H1 (cell line): ENCODE results near the gene DDX51. TPM values are rescaled to one million over a fixed set of nuclear protein-coding genes. Genes with fewer than 3 reads are reported as not detected.

ENCODE experiments used
- CTCF ChIA-PET: fragments of 300-600 bp; sonication (Branson Sonifier 250); formaldehyde crosslinking; loops from one replicate; lab custom pipeline; 2021; ENCODE audit not compliant: partially characterized antibody; lab: Charles Lee
- POLR2A ChIA-PET: fragments of 300-600 bp; sonication (Branson Sonifier 250); formaldehyde crosslinking; loops from one replicate; lab custom pipeline; 2021; ENCODE audit warnings: inconsistent platforms; ENCODE audit not compliant: partially characterized antibody; lab: Charles Lee
- DNase-seq, 2 experiments: peaks; one replicate each; pipeline versions ENCODE4 v3.0.0 to v3.0.0-alpha.2; 2010 to 2022; ENCODE audit warnings: low spot score in 2 of 2, low read depth in 1 of 2, mixed read lengths in 1 of 2
- FAIRE-seq: peaks from 2 replicates; lab custom pipeline; 2011; peaks lifted over from hg19 to GRCh38; lab: Jason Lieb, UNC
- H2AFZ ChIP-seq: 2 replicates; pipeline ENCODE4 v1.8.1; 2012; ENCODE audit warnings: low read length, inconsistent platforms
- H2AK5ac ChIP-seq: 2 replicates; pipeline ENCODE4 v1.6.1; 2013; ENCODE audit warnings: low read depth, low read length
- H2BK120ac ChIP-seq: replicated peaks from 2 replicates; pipeline ENCODE3; 2013; ENCODE audit warnings: low read depth, low read length, inconsistent platforms
- H2BK12ac ChIP-seq: 2 replicates; pipeline ENCODE4 v1.6.1; 2013; ENCODE audit warnings: low read depth, low read length
- H2BK15ac ChIP-seq: 2 replicates; pipeline ENCODE4 v1.6.1; 2013; ENCODE audit warnings: low read length
- H2BK20ac ChIP-seq: 2 replicates; pipeline ENCODE4 v1.6.1; 2013; ENCODE audit warnings: low read length
- H2BK5ac ChIP-seq: 2 replicates; pipeline ENCODE4 v1.6.1; 2013; ENCODE audit warnings: low read depth, low read length
- H3K14ac ChIP-seq: 2 replicates; pipeline ENCODE4 v1.6.1; 2013; ENCODE audit warnings: inconsistent platforms; ENCODE audit not compliant: insufficient read length
- H3K18ac ChIP-seq: 2 replicates; pipeline ENCODE4 v1.6.1; 2013; ENCODE audit warnings: low read length; ENCODE audit errors: extremely low read depth
- H3K23ac ChIP-seq: 2 replicates; pipeline ENCODE4 v1.6.1; 2013; ENCODE audit warnings: inconsistent platforms; ENCODE audit not compliant: insufficient read length
- H3K23me2 ChIP-seq: 2 replicates; pipeline ENCODE4 v1.6.1; 2013; ENCODE audit warnings: low read depth, low read length
- H3K27ac ChIP-seq: 2 replicates; pipeline ENCODE4 v1.6.1; 2011; ENCODE audit warnings: low read depth, low read length, inconsistent platforms
- H3K27me3 ChIP-seq, 4 experiments: replicated peaks in 1 of 4; 1 replicate in 1 of 4; 2 replicates in 3 of 4; pipeline versions ENCODE4 v1.6.1 to v1.8.1; 2011 to 2013; ENCODE audit warnings: low read length in 3 of 4, mild to moderate bottlenecking in 3 of 4, inconsistent platforms in 2 of 4, mixed read lengths in 2 of 4, moderate library complexity in 1 of 4; ENCODE audit not compliant: control insufficient read depth in 3 of 4, insufficient read depth in 3 of 4; ENCODE audit errors: extremely low read depth in 1 of 4
- H3K36me3 ChIP-seq, 4 experiments: 2 replicates each; pipeline versions ENCODE4 v1.6.1 to v1.8.1; 2011 to 2013; ENCODE audit warnings: mild to moderate bottlenecking in 4 of 4, low read length in 3 of 4, moderate library complexity in 2 of 4, control low read depth in 1 of 4, inconsistent platforms in 1 of 4; ENCODE audit not compliant: insufficient read depth in 4 of 4, control insufficient read depth in 2 of 4
- H3K4ac ChIP-seq: replicated peaks from 2 replicates; pipeline ENCODE3; 2013; ENCODE audit warnings: low read length, low read depth, mixed read lengths, inconsistent platforms; ENCODE audit not compliant: insufficient read length
- H3K4me1 ChIP-seq, 4 experiments: replicated peaks in 1 of 4; 1 replicate in 1 of 4; 2 replicates in 3 of 4; pipeline versions ENCODE4 v1.6.1 to v1.8.1; 2011 to 2013; ENCODE audit warnings: low read length in 3 of 4, inconsistent platforms in 2 of 4, mixed read lengths in 1 of 4; ENCODE audit not compliant: insufficient read depth in 4 of 4, control insufficient read depth in 3 of 4
- H3K4me2 ChIP-seq, 2 experiments: 2 replicates each; pipeline versions ENCODE4 v1.6.1 to v1.8.1; 2011 to 2013; ENCODE audit warnings: low read depth in 2 of 2, low read length in 2 of 2, control low read depth in 1 of 2, inconsistent platforms in 1 of 2, mild to moderate bottlenecking in 1 of 2; ENCODE audit not compliant: insufficient read depth in 1 of 2
- H3K4me3 ChIP-seq, 4 experiments: fragments of 200-600, 300-600 bp in 1 of 4; sonication (generic), shearing (Covaris generic), sonication (Bioruptor Twin) in 1 of 4; 2 replicates each; pipeline versions ENCODE4 v1.5.1 to v1.8.1; 2011 to 2016; ENCODE audit warnings: low read length in 4 of 4, low read depth in 3 of 4, control low read depth in 2 of 4, inconsistent platforms in 2 of 4, mild to moderate bottlenecking in 2 of 4, mixed read lengths in 1 of 4, moderate library complexity in 1 of 4; ENCODE audit not compliant: insufficient read depth in 2 of 4; ENCODE audit errors: extremely low read depth in 1 of 4
- H3K56ac ChIP-seq: replicated peaks from 2 replicates; pipeline ENCODE3; 2013; ENCODE audit warnings: low read depth, mild to moderate bottlenecking, mixed read lengths, low read length, inconsistent platforms; ENCODE audit not compliant: insufficient read length
- H3K79me1 ChIP-seq: 2 replicates; pipeline ENCODE4 v1.6.1; 2013; ENCODE audit warnings: low read depth, low read length, control low read depth
- H3K79me2 ChIP-seq, 2 experiments: 2 replicates each; pipeline versions ENCODE4 v1.6.1 to v1.8.1; 2012 to 2013; ENCODE audit warnings: low read length in 2 of 2, mild to moderate bottlenecking in 2 of 2, inconsistent platforms in 1 of 2; ENCODE audit not compliant: insufficient read depth in 2 of 2, control insufficient read depth in 1 of 2
- H3K9ac ChIP-seq, 4 experiments: replicated peaks in 1 of 4; 1 replicate in 1 of 4; 2 replicates in 3 of 4; pipeline versions ENCODE4 v1.6.1 to v1.8.1; 2011 to 2013; ENCODE audit warnings: low read depth in 3 of 4, low read length in 3 of 4, control low read depth in 2 of 4, mild to moderate bottlenecking in 2 of 4, moderate library complexity in 2 of 4, inconsistent platforms in 1 of 4; ENCODE audit errors: extremely low read depth in 1 of 4
- H3K9me3 ChIP-seq, 2 experiments: 2 replicates each; pipeline versions ENCODE4 v1.6.1 to v1.8.1; 2012 to 2013; ENCODE audit warnings: mild to moderate bottlenecking in 2 of 2, moderate library complexity in 2 of 2, control low read depth in 1 of 2, inconsistent platforms in 1 of 2, low read depth in 1 of 2, low read length in 1 of 2, mixed read lengths in 1 of 2; ENCODE audit not compliant: insufficient read depth in 2 of 2
- H4K20me1 ChIP-seq, 2 experiments: replicated peaks in 1 of 2; 2 replicates each; pipeline versions ENCODE3 to v1.8.1; 2011 to 2013; ENCODE audit warnings: inconsistent platforms in 2 of 2, low read length in 2 of 2, mild to moderate bottlenecking in 1 of 2; ENCODE audit not compliant: insufficient read depth in 2 of 2, control insufficient read depth in 1 of 2
- H4K5ac ChIP-seq: 2 replicates; pipeline ENCODE4 v1.6.1; 2013; ENCODE audit warnings: low read length, low read depth, mixed read lengths, inconsistent platforms; ENCODE audit not compliant: insufficient read length
- H4K8ac ChIP-seq: 2 replicates; pipeline ENCODE4 v1.8.0; 2013; ENCODE audit warnings: mild to moderate bottlenecking, moderate library complexity, low read length, inconsistent platforms; ENCODE audit not compliant: insufficient read depth; ENCODE audit errors: extremely low read depth
- H4K91ac ChIP-seq: replicated peaks from 2 replicates; pipeline ENCODE3; 2013; ENCODE audit warnings: low read length, mixed read lengths, inconsistent platforms; ENCODE audit not compliant: insufficient read length
- CBX5 ChIP-seq: fragments of 300-800, 300-1000 bp; sonication (generic); IDR thresholded peaks from 2 replicates; pipeline ENCODE4 v1.7.1; 2016; ENCODE audit warnings: antibody characterized with exemption, low read length, low read depth
- CBX8 ChIP-seq: fragments of 300-800, 300-1000 bp; sonication (generic); IDR thresholded peaks from 2 replicates; pipeline ENCODE4 v1.7.1; 2016; ENCODE audit warnings: low read depth, low read length, borderline replicate concordance
- RBBP5 ChIP-seq: IDR thresholded peaks from 2 replicates; pipeline ENCODE4 v1.7.1; 2012; ENCODE audit warnings: low read depth, mild to moderate bottlenecking, inconsistent platforms, low read length, moderate library complexity, borderline replicate concordance
- SP2 ChIP-seq: IDR thresholded peaks from 2 replicates; pipeline ENCODE4 v1.6.1; 2012; ENCODE audit warnings: mild to moderate bottlenecking, low read length, inconsistent platforms
- WGBS, 2 experiments: shearing (Covaris generic) in 1 of 2; methylation state at CpG; one replicate each; pipeline versions ENCODE4 v1.1.6 to v1.1.7; 2013 to 2015; ENCODE audit warnings: low lambda C conversion rate in 2 of 2, mixed read lengths in 2 of 2, inconsistent platforms in 1 of 2, low coverage in 1 of 2, missing lambda C conversion rate in 1 of 2; ENCODE audit not compliant: insufficient replicate concordance in 2 of 2, insufficient coverage in 1 of 2, insufficient read length in 1 of 2; ENCODE audit errors: extremely low coverage in 1 of 2, missing lambda C conversion rate in 1 of 2; 5-methylcytosine and 5-hydroxymethylcytosine counted together
- polyA plus RNA-seq, 7 experiments: library from polyadenylated mRNA; depleted of rRNA in 3 of 7; stranded (reverse) in 5 of 7; unstranded in 2 of 7; fragments of >200 nt in 5 of 7; fragments of 200-250 nt in 2 of 7; gene quantifications; 1 replicate in 5 of 7; 2 replicates in 1 of 7; 4 replicates in 1 of 7; pipeline versions ENCODE4 v1.2.1 to v1.2.3, GENCODE V29; 2011 to 2013; ENCODE audit warnings: missing spikeins in 2 of 7, mixed read lengths in 2 of 7
- total RNA-seq: library from RNA; stranded (reverse); fragmentation: NEBNext Ultra II Directional; extraction: Animal tissue kit (Norgen Biotek cat#: 25700); gene quantifications from 2 replicates; pipeline ENCODE4 v1.2.1, GENCODE V29; 2021
- TF ChIP-seq, protein P1 (sequence below): IDR thresholded peaks from 2 replicates; pipeline ENCODE4 v1.6.1; 2012; ENCODE audit warnings: inconsistent platforms

Gene DDX51
- total and polyA plus RNA-seq, 2 of the 8 experiments (the other 6 are each of a cell fraction or from before 2014, with no cell fraction given) = 11.2 to 24.4 TPM

DNA sequence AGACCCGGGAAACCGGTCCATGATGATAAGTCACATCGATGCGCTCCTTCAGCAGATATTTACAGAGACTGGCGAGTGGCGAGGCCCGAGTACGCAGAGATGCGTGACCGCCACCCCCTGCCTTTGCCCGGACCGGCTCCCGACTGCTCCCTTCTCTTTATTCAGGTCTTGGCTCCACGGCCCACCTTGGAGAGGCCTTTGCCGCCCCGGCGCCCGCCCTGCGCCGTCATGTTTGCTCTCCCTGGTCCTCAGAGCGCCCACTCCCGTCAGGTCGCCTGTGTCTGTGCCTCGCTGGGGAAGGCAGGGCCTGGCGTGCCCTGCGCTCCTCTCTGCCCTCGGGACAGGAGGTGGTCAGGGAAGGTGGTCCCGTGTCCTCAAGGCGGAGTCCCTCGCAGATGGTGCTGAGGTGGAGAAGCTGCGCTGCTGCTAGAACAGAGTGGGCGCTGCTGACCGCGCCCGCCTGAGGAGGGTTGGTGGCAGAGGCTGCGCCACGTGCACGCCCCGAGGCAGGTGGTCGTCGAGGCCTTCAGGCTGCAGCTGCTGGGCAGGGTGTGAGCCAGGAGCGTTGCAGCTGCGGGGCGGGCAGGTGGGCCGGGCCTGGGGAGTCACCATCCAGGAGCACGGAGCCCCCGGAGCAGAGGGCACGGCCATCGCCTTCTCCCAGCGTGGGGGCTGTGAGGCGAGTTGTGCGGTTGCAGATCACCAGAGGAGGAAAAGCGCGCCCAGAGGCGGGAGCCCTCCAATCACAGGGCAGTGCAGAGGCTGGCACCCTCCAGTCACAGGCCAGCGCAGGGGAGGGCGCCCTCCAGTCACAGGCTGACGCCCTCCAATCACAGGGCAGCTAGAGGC, 27.2 kb downstream of the DDX51 start:
- Histone ChIP-seq H2AK5ac (no peak overlapping the region), H3K9me3 (no peaks in the 10 kb centered on the region; a peak in 1 of 4 replicates), H2BK15ac (no peak overlapping the region), H3K4me1 (no peaks in the 10 kb centered on the region; a peak in 2 of 7 replicates), H2BK12ac (no peak overlapping the region), H3K9ac (no peak overlapping the region), H3K23me2 (no peaks in the 10 kb centered on the region), H2AFZ (no peak overlapping the region), H3K36me3 (peaks cover 5 to 19% (median 13%) of the 10 kb centered on the region in 4 experiments), H3K18ac (no peak overlapping the region), H2BK20ac (no peak overlapping the region), H2BK120ac (no peak overlapping the region), H3K79me1 (no peaks in the 10 kb centered on the region), H3K4me2 (no peak overlapping the region), H4K8ac (peak overlapping the region; percentile 51; the same call in 1 of the 2 replicates), H3K79me2 (no peaks in the 10 kb centered on the region), H4K5ac (no peak overlapping the region), H3K4ac (no peak overlapping the region), H2BK5ac (no peak overlapping the region), H4K20me1 (peaks cover 0 to 2% of the 10 kb centered on the region in 2 experiments), H4K91ac (no peak overlapping the region), H3K4me3 (no peak overlapping the region), H3K14ac (no peak overlapping the region), H3K23ac (no peak overlapping the region), H3K27ac (no peak overlapping the region), H3K56ac (no peak overlapping the region), H3K27me3 (no peaks in the 10 kb centered on the region)
- POLR2A ChIA-PET = interaction anchor here (0.9 to 1.3 kb wide), 3 partner anchors 10 to 23 kb away, joined by 3 read pairs; no protein-coding TSS in a partner anchor
- TF ChIP-seq CBX5 = no peak
- no peak for TF ChIP-seq CBX8
- TF ChIP-seq RBBP5 = no peak
- no peak for TF ChIP-seq SP2
- TF ChIP-seq, protein P1, sequence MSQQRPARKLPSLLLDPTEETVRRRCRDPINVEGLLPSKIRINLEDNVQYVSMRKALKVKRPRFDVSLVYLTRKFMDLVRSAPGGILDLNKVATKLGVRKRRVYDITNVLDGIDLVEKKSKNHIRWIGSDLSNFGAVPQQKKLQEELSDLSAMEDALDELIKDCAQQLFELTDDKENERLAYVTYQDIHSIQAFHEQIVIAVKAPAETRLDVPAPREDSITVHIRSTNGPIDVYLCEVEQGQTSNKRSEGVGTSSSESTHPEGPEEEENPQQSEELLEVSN = peak; percentile 43; the same call in 1 of the 2 replicates
- CTCF ChIA-PET = no interaction called here
- FAIRE-seq = no peak
- DNase-seq = no peak
- WGBS, 2 experiments = 95% methylated on average over 50 of the region's 58 CpGs; no CpG with 5 or more reads in 1 of the 2 experiments
